H1 (cell line): Measurements from ENCODE around the gene BLVRA. TPM values are rescaled to one million over a fixed set of nuclear protein-coding genes. Genes with fewer than 3 reads are reported as not detected.

ENCODE experiments used
- CTCF ChIA-PET: fragments of 300-600 bp; sonication (Branson Sonifier 250); formaldehyde crosslinking; loops from one replicate; lab custom pipeline; 2021; ENCODE audit not compliant: partially characterized antibody; lab: Charles Lee
- POLR2A ChIA-PET: fragments of 300-600 bp; sonication (Branson Sonifier 250); formaldehyde crosslinking; loops from one replicate; lab custom pipeline; 2021; ENCODE audit warnings: inconsistent platforms; ENCODE audit not compliant: partially characterized antibody; lab: Charles Lee
- DNase-seq, 2 experiments: peaks; one replicate each; pipeline versions ENCODE4 v3.0.0 to v3.0.0-alpha.2; 2010 to 2022; ENCODE audit warnings: low spot score in 2 of 2, low read depth in 1 of 2, mixed read lengths in 1 of 2
- FAIRE-seq: peaks from 2 replicates; lab custom pipeline; 2011; peaks lifted over from hg19 to GRCh38; lab: Jason Lieb, UNC
- H2AFZ ChIP-seq: 2 replicates; pipeline ENCODE4 v1.8.1; 2012; ENCODE audit warnings: low read length, inconsistent platforms
- H2AK5ac ChIP-seq: 2 replicates; pipeline ENCODE4 v1.6.1; 2013; ENCODE audit warnings: low read depth, low read length
- H2BK120ac ChIP-seq: replicated peaks from 2 replicates; pipeline ENCODE3; 2013; ENCODE audit warnings: low read depth, low read length, inconsistent platforms
- H2BK12ac ChIP-seq: 2 replicates; pipeline ENCODE4 v1.6.1; 2013; ENCODE audit warnings: low read depth, low read length
- H2BK15ac ChIP-seq: 2 replicates; pipeline ENCODE4 v1.6.1; 2013; ENCODE audit warnings: low read length
- H2BK20ac ChIP-seq: 2 replicates; pipeline ENCODE4 v1.6.1; 2013; ENCODE audit warnings: low read length
- H2BK5ac ChIP-seq: 2 replicates; pipeline ENCODE4 v1.6.1; 2013; ENCODE audit warnings: low read depth, low read length
- H3K14ac ChIP-seq: 2 replicates; pipeline ENCODE4 v1.6.1; 2013; ENCODE audit warnings: inconsistent platforms; ENCODE audit not compliant: insufficient read length
- H3K18ac ChIP-seq: 2 replicates; pipeline ENCODE4 v1.6.1; 2013; ENCODE audit warnings: low read length; ENCODE audit errors: extremely low read depth
- H3K23ac ChIP-seq: 2 replicates; pipeline ENCODE4 v1.6.1; 2013; ENCODE audit warnings: inconsistent platforms; ENCODE audit not compliant: insufficient read length
- H3K23me2 ChIP-seq: 2 replicates; pipeline ENCODE4 v1.6.1; 2013; ENCODE audit warnings: low read depth, low read length
- H3K27ac ChIP-seq: 2 replicates; pipeline ENCODE4 v1.6.1; 2011; ENCODE audit warnings: low read depth, low read length, inconsistent platforms
- H3K27me3 ChIP-seq, 4 experiments: replicated peaks in 1 of 4; 1 replicate in 1 of 4; 2 replicates in 3 of 4; pipeline versions ENCODE4 v1.6.1 to v1.8.1; 2011 to 2013; ENCODE audit warnings: low read length in 3 of 4, mild to moderate bottlenecking in 3 of 4, inconsistent platforms in 2 of 4, mixed read lengths in 2 of 4, moderate library complexity in 1 of 4; ENCODE audit not compliant: control insufficient read depth in 3 of 4, insufficient read depth in 3 of 4; ENCODE audit errors: extremely low read depth in 1 of 4
- H3K36me3 ChIP-seq, 4 experiments: 2 replicates each; pipeline versions ENCODE4 v1.6.1 to v1.8.1; 2011 to 2013; ENCODE audit warnings: mild to moderate bottlenecking in 4 of 4, low read length in 3 of 4, moderate library complexity in 2 of 4, control low read depth in 1 of 4, inconsistent platforms in 1 of 4; ENCODE audit not compliant: insufficient read depth in 4 of 4, control insufficient read depth in 2 of 4
- H3K4ac ChIP-seq: replicated peaks from 2 replicates; pipeline ENCODE3; 2013; ENCODE audit warnings: low read length, low read depth, mixed read lengths, inconsistent platforms; ENCODE audit not compliant: insufficient read length
- H3K4me1 ChIP-seq, 4 experiments: replicated peaks in 1 of 4; 1 replicate in 1 of 4; 2 replicates in 3 of 4; pipeline versions ENCODE4 v1.6.1 to v1.8.1; 2011 to 2013; ENCODE audit warnings: low read length in 3 of 4, inconsistent platforms in 2 of 4, mixed read lengths in 1 of 4; ENCODE audit not compliant: insufficient read depth in 4 of 4, control insufficient read depth in 3 of 4
- H3K4me2 ChIP-seq, 2 experiments: 2 replicates each; pipeline versions ENCODE4 v1.6.1 to v1.8.1; 2011 to 2013; ENCODE audit warnings: low read depth in 2 of 2, low read length in 2 of 2, control low read depth in 1 of 2, inconsistent platforms in 1 of 2, mild to moderate bottlenecking in 1 of 2; ENCODE audit not compliant: insufficient read depth in 1 of 2
- H3K4me3 ChIP-seq, 4 experiments: fragments of 200-600, 300-600 bp in 1 of 4; sonication (generic), shearing (Covaris generic), sonication (Bioruptor Twin) in 1 of 4; 2 replicates each; pipeline versions ENCODE4 v1.5.1 to v1.8.1; 2011 to 2016; ENCODE audit warnings: low read length in 4 of 4, low read depth in 3 of 4, control low read depth in 2 of 4, inconsistent platforms in 2 of 4, mild to moderate bottlenecking in 2 of 4, mixed read lengths in 1 of 4, moderate library complexity in 1 of 4; ENCODE audit not compliant: insufficient read depth in 2 of 4; ENCODE audit errors: extremely low read depth in 1 of 4
- H3K56ac ChIP-seq: replicated peaks from 2 replicates; pipeline ENCODE3; 2013; ENCODE audit warnings: low read depth, mild to moderate bottlenecking, mixed read lengths, low read length, inconsistent platforms; ENCODE audit not compliant: insufficient read length
- H3K79me1 ChIP-seq: 2 replicates; pipeline ENCODE4 v1.6.1; 2013; ENCODE audit warnings: low read depth, low read length, control low read depth
- H3K79me2 ChIP-seq, 2 experiments: 2 replicates each; pipeline versions ENCODE4 v1.6.1 to v1.8.1; 2012 to 2013; ENCODE audit warnings: low read length in 2 of 2, mild to moderate bottlenecking in 2 of 2, inconsistent platforms in 1 of 2; ENCODE audit not compliant: insufficient read depth in 2 of 2, control insufficient read depth in 1 of 2
- H3K9ac ChIP-seq, 4 experiments: replicated peaks in 1 of 4; 1 replicate in 1 of 4; 2 replicates in 3 of 4; pipeline versions ENCODE4 v1.6.1 to v1.8.1; 2011 to 2013; ENCODE audit warnings: low read depth in 3 of 4, low read length in 3 of 4, control low read depth in 2 of 4, mild to moderate bottlenecking in 2 of 4, moderate library complexity in 2 of 4, inconsistent platforms in 1 of 4; ENCODE audit errors: extremely low read depth in 1 of 4
- H3K9me3 ChIP-seq, 2 experiments: 2 replicates each; pipeline versions ENCODE4 v1.6.1 to v1.8.1; 2012 to 2013; ENCODE audit warnings: mild to moderate bottlenecking in 2 of 2, moderate library complexity in 2 of 2, control low read depth in 1 of 2, inconsistent platforms in 1 of 2, low read depth in 1 of 2, low read length in 1 of 2, mixed read lengths in 1 of 2; ENCODE audit not compliant: insufficient read depth in 2 of 2
- H4K20me1 ChIP-seq, 2 experiments: replicated peaks in 1 of 2; 2 replicates each; pipeline versions ENCODE3 to v1.8.1; 2011 to 2013; ENCODE audit warnings: inconsistent platforms in 2 of 2, low read length in 2 of 2, mild to moderate bottlenecking in 1 of 2; ENCODE audit not compliant: insufficient read depth in 2 of 2, control insufficient read depth in 1 of 2
- H4K5ac ChIP-seq: 2 replicates; pipeline ENCODE4 v1.6.1; 2013; ENCODE audit warnings: low read length, low read depth, mixed read lengths, inconsistent platforms; ENCODE audit not compliant: insufficient read length
- H4K8ac ChIP-seq: 2 replicates; pipeline ENCODE4 v1.8.0; 2013; ENCODE audit warnings: mild to moderate bottlenecking, moderate library complexity, low read length, inconsistent platforms; ENCODE audit not compliant: insufficient read depth; ENCODE audit errors: extremely low read depth
- H4K91ac ChIP-seq: replicated peaks from 2 replicates; pipeline ENCODE3; 2013; ENCODE audit warnings: low read length, mixed read lengths, inconsistent platforms; ENCODE audit not compliant: insufficient read length
- BRCA1 ChIP-seq: IDR thresholded peaks from 2 replicates; pipeline ENCODE4 v1.6.1; 2012; ENCODE audit warnings: low read depth, low read length, improper control_type of control experiment
- CREB1 ChIP-seq: IDR thresholded peaks from 2 replicates; pipeline ENCODE4 v1.6.1; 2012; ENCODE audit warnings: inconsistent platforms
- HDAC6 ChIP-seq: IDR thresholded peaks from one replicate; pipeline ENCODE4 v1.7.1; 2012; ENCODE audit warnings: low read depth, mild to moderate bottlenecking, inconsistent platforms, low read length, moderate library complexity
- MAX ChIP-seq: IDR thresholded peaks from 2 replicates; pipeline ENCODE4 v1.6.1; 2012; ENCODE audit warnings: inconsistent platforms
- POLR2A ChIP-seq, 2 experiments: IDR thresholded peaks; 1 replicate in 1 of 2; 2 replicates in 1 of 2; pipeline ENCODE4 v1.6.1; 2011; ENCODE audit warnings: low read depth in 2 of 2, low read length in 2 of 2, mild to moderate bottlenecking in 2 of 2; ENCODE audit errors: control extremely low read depth in 1 of 2
- RBBP5 ChIP-seq: IDR thresholded peaks from 2 replicates; pipeline ENCODE4 v1.7.1; 2012; ENCODE audit warnings: low read depth, mild to moderate bottlenecking, inconsistent platforms, low read length, moderate library complexity, borderline replicate concordance
- RFX5 ChIP-seq: IDR thresholded peaks from 2 replicates; pipeline ENCODE4 v1.6.1; 2011; ENCODE audit warnings: low read depth, low read length, improper control_type of control experiment, borderline replicate concordance
- SUZ12 ChIP-seq: fragments of 200-600 bp; sonication (generic); IDR thresholded peaks from 2 replicates; pipeline ENCODE4 v1.6.1; 2012; ENCODE audit warnings: mild to moderate bottlenecking, inconsistent platforms, low read length, moderate library complexity, mixed read lengths
- TAF7 ChIP-seq: optimal IDR thresholded peaks from 2 replicates; pipeline ENCODE3; 2011; ENCODE audit warnings: low read depth, mild to moderate bottlenecking, inconsistent platforms, low read length, moderate library complexity, borderline replicate concordance
- ZNF274 ChIP-seq: IDR thresholded peaks from 2 replicates; pipeline ENCODE4 v1.7.0; 2012; ENCODE audit warnings: low read length, borderline replicate concordance; ENCODE audit errors: extremely low read depth
- WGBS, 2 experiments: shearing (Covaris generic) in 1 of 2; methylation state at CpG; one replicate each; pipeline versions ENCODE4 v1.1.6 to v1.1.7; 2013 to 2015; ENCODE audit warnings: low lambda C conversion rate in 2 of 2, mixed read lengths in 2 of 2, inconsistent platforms in 1 of 2, low coverage in 1 of 2, missing lambda C conversion rate in 1 of 2; ENCODE audit not compliant: insufficient replicate concordance in 2 of 2, insufficient coverage in 1 of 2, insufficient read length in 1 of 2; ENCODE audit errors: extremely low coverage in 1 of 2, missing lambda C conversion rate in 1 of 2; 5-methylcytosine and 5-hydroxymethylcytosine counted together
- polyA plus RNA-seq, 7 experiments: library from polyadenylated mRNA; depleted of rRNA in 3 of 7; stranded (reverse) in 5 of 7; unstranded in 2 of 7; fragments of >200 nt in 5 of 7; fragments of 200-250 nt in 2 of 7; gene quantifications; 1 replicate in 5 of 7; 2 replicates in 1 of 7; 4 replicates in 1 of 7; pipeline versions ENCODE4 v1.2.1 to v1.2.3, GENCODE V29; 2011 to 2013; ENCODE audit warnings: missing spikeins in 2 of 7, mixed read lengths in 2 of 7
- total RNA-seq: library from RNA; stranded (reverse); fragmentation: NEBNext Ultra II Directional; extraction: Animal tissue kit (Norgen Biotek cat#: 25700); gene quantifications from 2 replicates; pipeline ENCODE4 v1.2.1, GENCODE V29; 2021

BLVRA gene
- total and polyA plus RNA-seq, 2 of the 8 experiments (the other 6 are each of a cell fraction or from before 2014, with no cell fraction given), result 16.1 to 37.1 TPM

- Histone ChIP-seq H3K27me3 (no peaks in the 10 kb centered on the region), H2BK15ac (no peak overlapping the region), H3K23me2 (no peaks in the 10 kb centered on the region; the same call in 1 of the 2 replicates), H3K9ac (no peak overlapping the region), H3K27ac (no peak overlapping the region), H3K4me2 (no peak overlapping the region), H3K4me3 (no peak overlapping the region), H3K23ac (no peak overlapping the region), H4K91ac (no peak overlapping the region), H2BK120ac (no peak overlapping the region), H3K14ac (no peak overlapping the region), H2BK5ac (no peak overlapping the region), H2AFZ (no peak overlapping the region), H3K9me3 (no peaks in the 10 kb centered on the region), H2BK20ac (no peak overlapping the region), H3K4ac (no peak overlapping the region), H3K79me2 (no peaks in the 10 kb centered on the region), H4K8ac (no peak overlapping the region), H3K56ac (no peak overlapping the region), H3K79me1 (no peaks in the 10 kb centered on the region), H3K36me3 (no peaks in the 10 kb centered on the region), H4K20me1 (no peaks in the 10 kb centered on the region), H3K18ac (no peak overlapping the region), H2AK5ac (no peak overlapping the region), H2BK12ac (no peak overlapping the region), H4K5ac (no peak overlapping the region), H3K4me1 (peaks cover 0 to 11% (median 7%) of the 10 kb centered on the region in 4 experiments; a peak in 5 of 7 replicates)
- ChIA-PET POLR2A (no interaction called here), CTCF (interaction anchor here (1.5 kb wide), 1 partner anchor 15 kb away, joined by 3 read pairs; no protein-coding TSS in a partner anchor)
- TF ChIP-seq SUZ12 (no peak), RFX5 (no peak), RBBP5 (no peak), POLR2A (IDR thresholded peaks at IDR 0.05; ENCODE audit: control extremely low read depth in 1 of 2, low read depth in 2 of 2, low read length in 2 of 2) (no peak), ZNF274 (no peak), BRCA1 (no peak), HDAC6 (no peak), TAF7 (no peak), MAX (no peak), CREB1 (no peak)
- no peak for DNase-seq
- 94% methylated on average over 8 of the region's 8 CpGs; no CpG with 5 or more reads in 1 of the 2 experiments for WGBS, 2 experiments
- no peak for FAIRE-seq
Measured at GRCh38 chr7:43767311-43767710, 8.8 kb downstream of the BLVRA start.
